GM19043 (cell line): Measurements from ENCODE around the gene GATA1.
"Not testable (repeated sequence)": the region's sequence is repeated elsewhere in the genome, so short reads cannot be mapped to it uniquely, and the experiment has no call there.

Experiments used
- ATAC-seq: cut with Tn5 transposase; IDR thresholded peaks from one replicate; pipeline ENCODE4 v1.9.1; 2021; ENCODE audit warnings: low read depth; ENCODE audit not compliant: unreplicated experiment

GATA1 gene

GRCh38 chrX:48806081-48806480 lies 19.7 kb downstream of the GATA1 start:
- no peak for ATAC-seq

GRCh38 chrX:48813644-48814043 lies 27.3 kb downstream of the GATA1 start:
- no peak for ATAC-seq

GRCh38 chrX:48814722-48815121 lies 28.3 kb downstream of the GATA1 start:
- ATAC-seq: no peak

- ATAC-seq: no peak
Measured at GRCh38 chrX:48815266-48815665, 28.9 kb downstream of the GATA1 start.

- ATAC-seq: no peak
Measured at GRCh38 chrX:48816014-48816810, 29.8 kb downstream of the GATA1 start.

- ATAC-seq: no peak
Measured at GRCh38 chrX:48818098-48818497, 31.7 kb downstream of the GATA1 start.

GRCh38 chrX:48818866-48819265 lies 32.5 kb downstream of the GATA1 start:
- ATAC-seq: no peak

GRCh38 chrX:48819394-48819793 lies 33.0 kb downstream of the GATA1 start:
- not testable (repeated sequence) for ATAC-seq

- no peak for ATAC-seq
Measured at GRCh38 chrX:48823053-48823452, 36.7 kb downstream of the GATA1 start.

- no peak for ATAC-seq
Measured at GRCh38 chrX:48824066-48824465, 37.7 kb downstream of the GATA1 start.

GRCh38 chrX:48826135-48826875 lies 39.9 kb downstream of the GATA1 start, which contains the start of gene ERAS:
Gene ERAS (plus strand): TSS chrX:48826513. CDS start chrX:48829124, 2,611 bp downstream.
- ATAC-seq: no peak

- no peak for ATAC-seq
Measured at GRCh38 chrX:48826876-48827653, 40.7 kb downstream of the GATA1 start.

GRCh38 chrX:48827654-48827968 lies 41.2 kb downstream of the GATA1 start:
- ATAC-seq: no peak

- ATAC-seq: no peak
Measured at GRCh38 chrX:48829016-48829735, 42.8 kb downstream of the GATA1 start.

- no peak for ATAC-seq
Measured at GRCh38 chrX:48831136-48831908, 44.9 kb downstream of the GATA1 start.

GRCh38 chrX:48831909-48832291 lies 45.5 kb downstream of the GATA1 start:
- ATAC-seq: no peak

GRCh38 chrX:48833542-48834138 lies 47.2 kb downstream of the GATA1 start:
- ATAC-seq: no peak

GRCh38 chrX:48834383-48834709 lies 48.0 kb downstream of the GATA1 start:
- no peak for ATAC-seq

GRCh38 chrX:48835524-48836329 lies 49.3 kb downstream of the GATA1 start, which contains the start of gene PCSK1N:
Gene PCSK1N (minus strand): TSS chrX:48835610. CDS start chrX:48835532, 78 bp downstream.
- no peak for ATAC-seq
